IMR-90 (cell line): ENCODE data around the gene WNK1. TPM values are rescaled to one million over a fixed set of nuclear protein-coding genes. Genes with fewer than 3 reads are reported as not detected.

Experiments
- ATAC-seq: fragments of 200-7000 bp; cut with Tn5 transposase; 2 replicates; pipeline ENCODE4 v1.9.1; 2020; ENCODE audit warnings: low read depth, mild to moderate bottlenecking, moderate library complexity
- BruUV-seq: library from RNA; stranded (reverse); fragments of 400-500 nt; replicated peaks from 2 replicates; lab custom pipeline; 2021; lab: Mats Ljungman, UMichigan
- CTCF ChIA-PET: fragments of 300-600 bp; formaldehyde crosslinking; extraction: SDS; loops from one replicate; lab custom pipeline; 2021; ENCODE audit warnings: antibody characterized with exemption; lab: Yijun Ruan, JAX
- POLR2A ChIA-PET: fragments of 300-600 bp; sonication (Branson Sonifier 250); formaldehyde crosslinking; loops from one replicate; lab custom pipeline; 2022; ENCODE audit warnings: antibody characterized with exemption; ENCODE audit not compliant: unreplicated experiment; lab: Charles Lee
- DNase-seq: peaks from one replicate; pipeline ENCODE4 v3.0.0; 2013
- H2AFZ ChIP-seq: replicated peaks from 2 replicates; pipeline ENCODE3; 2013; ENCODE audit warnings: low read length, mild to moderate bottlenecking; ENCODE audit not compliant: poor library complexity
- H2AK5ac ChIP-seq: 2 replicates; pipeline ENCODE4 v1.6.1; 2013; ENCODE audit warnings: low read depth, low read length, inconsistent platforms
- H2AK9ac ChIP-seq: replicated peaks from 2 replicates; pipeline ENCODE3; 2013; ENCODE audit warnings: mild to moderate bottlenecking, low read depth, low read length, moderate library complexity; ENCODE audit not compliant: poor library complexity
- H2BK120ac ChIP-seq: 2 replicates; pipeline ENCODE4 v1.6.1; 2013; ENCODE audit warnings: low read depth, low read length, inconsistent platforms
- H2BK15ac ChIP-seq: 3 replicates; pipeline ENCODE4 v1.6.1; 2013; ENCODE audit warnings: low read depth, low read length, inconsistent platforms
- H2BK20ac ChIP-seq: 2 replicates; pipeline ENCODE4 v1.6.1; 2013; ENCODE audit warnings: low read depth, mild to moderate bottlenecking, inconsistent platforms, low read length, moderate library complexity
- H2BK5ac ChIP-seq: 2 replicates; pipeline ENCODE4 v1.6.1; 2013; ENCODE audit warnings: mild to moderate bottlenecking, low read depth, low read length, inconsistent platforms; ENCODE audit not compliant: poor library complexity, severe bottlenecking
- H3K14ac ChIP-seq: replicated peaks from 2 replicates; pipeline ENCODE4 v1.6.1; 2013; ENCODE audit warnings: low read depth, low read length, inconsistent platforms
- H3K18ac ChIP-seq: 2 replicates; pipeline ENCODE4 v1.6.1; 2013; ENCODE audit warnings: low read depth, low read length, control low read depth
- H3K23ac ChIP-seq: 2 replicates; pipeline ENCODE4 v1.6.1; 2013; ENCODE audit warnings: low read depth, low read length, inconsistent platforms
- H3K27ac ChIP-seq: 2 replicates; pipeline ENCODE4 v1.5.1; 2013; ENCODE audit warnings: mild to moderate bottlenecking, control low read depth, low read length; ENCODE audit not compliant: insufficient read depth
- H3K27me3 ChIP-seq: 2 replicates; pipeline ENCODE4 v1.6.1; 2013; ENCODE audit warnings: low read length; ENCODE audit not compliant: control insufficient read depth, insufficient read depth
- H3K36me3 ChIP-seq: 2 replicates; pipeline ENCODE4 v1.6.1; 2013; ENCODE audit warnings: low read length, mixed read lengths; ENCODE audit not compliant: control insufficient read depth, insufficient read depth
- H3K4ac ChIP-seq: 2 replicates; pipeline ENCODE4 v1.6.1; 2013; ENCODE audit warnings: low read depth, low read length, inconsistent platforms
- H3K4me1 ChIP-seq: 2 replicates; pipeline ENCODE4 v1.6.1; 2013; ENCODE audit warnings: low read length, mixed read lengths; ENCODE audit not compliant: control insufficient read depth, insufficient read depth
- H3K4me2 ChIP-seq: 2 replicates; pipeline ENCODE4 v1.6.1; 2013; ENCODE audit warnings: low read depth, mild to moderate bottlenecking, control low read depth, low read length, moderate library complexity
- H3K4me3 ChIP-seq: 2 replicates; pipeline ENCODE4 v1.5.1; 2013; ENCODE audit warnings: low read depth, mild to moderate bottlenecking, control low read depth, low read length, moderate library complexity; ENCODE audit not compliant: insufficient read depth
- H3K56ac ChIP-seq: 2 replicates; pipeline ENCODE4 v1.6.1; 2013; ENCODE audit warnings: low read length, inconsistent platforms; ENCODE audit not compliant: insufficient read depth; ENCODE audit errors: extremely low read depth
- H3K79me1 ChIP-seq, 2 experiments: 2 replicates each; pipeline ENCODE4 v1.6.1; 2013; ENCODE audit warnings: low read length in 2 of 2, inconsistent platforms in 1 of 2, low read depth in 1 of 2
- H3K9ac ChIP-seq: 2 replicates; pipeline ENCODE4 v1.6.1; 2013; ENCODE audit warnings: low read depth, low read length, control low read depth
- H3K9me1 ChIP-seq: 2 replicates; pipeline ENCODE4 v1.6.1; 2013; ENCODE audit warnings: low read length, inconsistent platforms; ENCODE audit not compliant: insufficient read depth
- H3K9me3 ChIP-seq: 2 replicates; pipeline ENCODE4 v1.6.1; 2013; ENCODE audit warnings: low read length; ENCODE audit not compliant: control insufficient read depth, insufficient read depth
- H4K20me1 ChIP-seq: 2 replicates; pipeline ENCODE4 v1.6.1; 2013; ENCODE audit warnings: low read length, inconsistent platforms; ENCODE audit not compliant: insufficient read depth
- H4K5ac ChIP-seq: 2 replicates; pipeline ENCODE4 v1.6.1; 2013; ENCODE audit warnings: mild to moderate bottlenecking, low read depth, low read length, control low read depth
- H4K8ac ChIP-seq, 2 experiments: 2 replicates each; pipeline ENCODE4 v1.6.1; 2013; ENCODE audit warnings: low read depth in 2 of 2, low read length in 2 of 2, control low read depth in 1 of 2, inconsistent platforms in 1 of 2
- H4K91ac ChIP-seq: 2 replicates; pipeline ENCODE4 v1.6.1; 2013; ENCODE audit warnings: low read depth, low read length, inconsistent platforms; ENCODE audit not compliant: insufficient read depth
- BHLHE40 ChIP-seq: fragments of 150-350 bp; IDR thresholded peaks from 2 replicates; pipeline ENCODE4 v1.6.1; 2016; ENCODE audit warnings: mild to moderate bottlenecking, low read depth, low read length
- CEBPB ChIP-seq: IDR thresholded peaks from 2 replicates; pipeline ENCODE4 v1.6.1; 2012; ENCODE audit warnings: low read depth, low read length, improper control_type of control experiment
- CHD1 ChIP-seq: IDR thresholded peaks from 2 replicates; pipeline ENCODE4 v1.6.1; 2012; ENCODE audit warnings: low read depth, low read length, improper control_type of control experiment
- ELK1 ChIP-seq: fragments of 150-350 bp; IDR thresholded peaks from 2 replicates; pipeline ENCODE4 v1.6.1; 2016; ENCODE audit warnings: low read depth, mild to moderate bottlenecking, low read length, moderate library complexity, borderline replicate concordance
- FOS ChIP-seq: fragments of 150-350 bp; IDR thresholded peaks from 2 replicates; pipeline ENCODE4 v1.6.1; 2016; ENCODE audit warnings: low read depth, low read length
- MAFK ChIP-seq: IDR thresholded peaks from 2 replicates; pipeline ENCODE4 v1.6.1; 2012; ENCODE audit warnings: low read depth, low read length, improper control_type of control experiment
- MAZ ChIP-seq: IDR thresholded peaks from 2 replicates; pipeline ENCODE4 v1.6.1; 2012; ENCODE audit warnings: low read depth, mild to moderate bottlenecking, low read length, improper control_type of control experiment, moderate library complexity, borderline replicate concordance
- MXI1 ChIP-seq: IDR thresholded peaks from 2 replicates; pipeline ENCODE4 v1.6.1; 2012; ENCODE audit warnings: low read depth, mild to moderate bottlenecking, low read length, moderate library complexity, borderline replicate concordance
- RAD21 ChIP-seq: IDR thresholded peaks from 2 replicates; pipeline ENCODE4 v1.6.1; 2012; ENCODE audit warnings: low read length, improper control_type of control experiment
- RCOR1 ChIP-seq: IDR thresholded peaks from 2 replicates; pipeline ENCODE4 v1.6.1; 2012; ENCODE audit warnings: mild to moderate bottlenecking, low read length, improper control_type of control experiment; ENCODE audit not compliant: insufficient replicate concordance
- RFX5 ChIP-seq: IDR thresholded peaks from 2 replicates; pipeline ENCODE4 v1.8.0; 2012; ENCODE audit warnings: low read depth, mild to moderate bottlenecking, low read length, moderate library complexity
- SMC3 ChIP-seq: fragments of 150-350 bp; IDR thresholded peaks from 2 replicates; pipeline ENCODE4 v1.6.1; 2016; ENCODE audit warnings: low read depth, mild to moderate bottlenecking, antibody characterized with exemption, low read length, moderate library complexity
- USF2 ChIP-seq: fragments of 150-350 bp; IDR thresholded peaks from 2 replicates; pipeline ENCODE4 v1.6.1; 2017; ENCODE audit warnings: mild to moderate bottlenecking, antibody characterized with exemption, low read length, low read depth
- WGBS, 2 experiments: methylation state at CpG; one replicate each; pipeline versions ENCODE4 v1.1.5 to v1.1.7; 2013; ENCODE audit warnings: missing lambda C conversion rate in 2 of 2; ENCODE audit not compliant: insufficient read length in 1 of 2; ENCODE audit errors: extremely low coverage in 2 of 2; 5-methylcytosine and 5-hydroxymethylcytosine counted together
- dilution Hi-C: fragments of 300-500 bp; cut with HindIII; formaldehyde crosslinking; loops from one replicate; pipeline ENCODE4 v1.14.3; 2018; ENCODE audit warnings: low sequenced_read_pairs; ENCODE audit not compliant: unreplicated experiment
- in situ Hi-C: fragments of 300-500 bp; cut with MboI; formaldehyde crosslinking; loops from 3 replicates; pipeline ENCODE4 v1.14.3; 2019; ENCODE audit warnings: low sequenced_read_pairs, inconsistent platforms, mixed read lengths
- intact Hi-C: fragments of 100-400 bp; cut with micrococcal nuclease; formaldehyde crosslinking; loops from 2 replicates; pipeline ENCODE4 v1.10.0; 2022
- polyA plus RNA-seq, 3 experiments: library from polyadenylated mRNA; depleted of rRNA; stranded (reverse); fragments of >200 nt; gene quantifications; 2 replicates each; pipeline ENCODE4 v1.2.3, GENCODE V29; 2012; ENCODE audit warnings: low replicate concordance in 1 of 3
- total RNA-seq: library from RNA; depleted of rRNA; stranded (reverse); fragments of >200 nt; gene quantifications from 2 replicates; pipeline ENCODE4 v1.2.3, GENCODE V29; 2012

WNK1 gene
- total and polyA plus RNA-seq, 2 of the 4 experiments (the other 2 are of a cell fraction) = 36.9 to 42.8 TPM

DNA sequence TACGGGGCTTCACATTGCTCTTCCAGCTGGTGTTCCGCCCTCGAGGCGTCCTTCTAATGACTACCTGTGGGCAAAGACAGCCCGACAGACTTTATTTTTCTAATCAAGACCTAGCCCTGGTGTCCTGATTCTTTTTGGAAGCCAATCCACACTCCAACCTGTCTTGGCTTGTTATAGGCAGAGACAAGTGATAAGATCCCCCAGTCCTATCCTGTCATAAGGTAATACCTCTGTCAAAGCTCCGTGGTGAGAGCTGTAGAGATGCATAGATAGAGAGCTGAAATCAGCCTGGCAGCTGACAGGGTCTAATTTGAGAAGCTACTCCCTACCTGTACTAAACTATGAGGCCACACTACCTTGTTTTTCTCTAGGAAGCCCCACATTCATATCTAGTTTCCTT lies 11.5 kb upstream of the WNK1 start:
- 70% methylated on average over 2 of the region's 6 CpGs; no CpG with 5 or more reads in 1 of the 2 experiments for WGBS, 2 experiments
- H2BK20ac ChIP-seq = no peak overlapping the region
- TF ChIP-seq ELK1 (no peak), MAZ (no peak), RAD21 (no peak), FOS (no peak), RCOR1 (no peak), USF2 (no peak), RFX5 (no peak), CHD1 (no peak), SMC3 (no peak), BHLHE40 (no peak), MXI1 (no peak), CEBPB (no peak), MAFK (no peak)
- H3K9me1 ChIP-seq = no peaks in the 10 kb centered on the region
- no peaks in the 10 kb centered on the region for H3K79me1 ChIP-seq
- dilution Hi-C loops = no loop called here
- in situ Hi-C loops = no loop called here
- intact Hi-C loops = no loop called here
- H2AK5ac ChIP-seq = no peak overlapping the region
- H4K91ac ChIP-seq = no peak overlapping the region
- no peak overlapping the region for H2BK5ac ChIP-seq
- H3K27me3 ChIP-seq = peaks cover 14% of the 10 kb centered on the region
- H4K5ac ChIP-seq = no peak overlapping the region
- no peak overlapping the region for H2BK15ac ChIP-seq
- no peaks in the 10 kb centered on the region for H4K20me1 ChIP-seq
- H3K4ac ChIP-seq = no peak overlapping the region
- H4K8ac ChIP-seq = no peak overlapping the region
- ChIA-PET CTCF (interaction anchor here (1.4 kb wide), 1 partner anchor 9 kb away, joined by 10 read pairs; no protein-coding TSS in a partner anchor), POLR2A (interaction anchor here (0.5 kb wide), 1 partner anchor 24 kb away, joined by 6 read pairs; no protein-coding TSS in a partner anchor)
- no peak overlapping the region for H3K14ac ChIP-seq
- no peak overlapping the region for H3K9ac ChIP-seq
- no peaks in the 10 kb centered on the region for H3K36me3 ChIP-seq
- no peak for DNase-seq
- H3K4me3 ChIP-seq = no peak overlapping the region
- H2AK9ac ChIP-seq = no peak overlapping the region
- H2AFZ ChIP-seq = no peak overlapping the region
- no TSS peak for BruUV-seq
- ATAC-seq = no peak
- no peak overlapping the region for H3K56ac ChIP-seq
- H3K18ac ChIP-seq = no peak overlapping the region
- H3K23ac ChIP-seq = no peak overlapping the region
- no peak overlapping the region for H2BK120ac ChIP-seq
- H3K4me2 ChIP-seq = no peak overlapping the region
- H3K27ac ChIP-seq = no peak overlapping the region
- 0 out of 2 replicates have a peak, but pooled peaks cover 1% of the 10 kb centered on the region for H3K4me1 ChIP-seq
- H3K9me3 ChIP-seq = no peaks in the 10 kb centered on the region
